Measurements from ENCODE around the gene FAIM.

Gene FAIM

GRCh38 chr3:138681463-138682220 lies 73.1 kb downstream of the FAIM start:
- no peak for DNase-seq

GRCh38 chr3:138682648-138683047 lies 74.1 kb downstream of the FAIM start:
- DNase-seq = no peak
